ENCODE results near the gene ANO1.

ANO1 gene

GRCh38 chr11:70183483-70184176, 105.5 kb downstream of the ANO1 start:
- TF ChIP-seq RAD21 (IDR thresholded peaks at IDR 0.05; ENCODE audit: low read depth) (no peak), EP300 (IDR thresholded peaks at IDR 0.05; ENCODE audit: borderline replicate concordance) (no peak), EGR1 (IDR thresholded peaks at IDR 0.05) (no peak), NFIC (IDR thresholded peaks at IDR 0.05) (no peak), MAX (IDR thresholded peaks at IDR 0.05) (no peak), CEBPB (IDR thresholded peaks at IDR 0.05) (no peak)

- TF ChIP-seq USF1 (IDR thresholded peaks at IDR 0.05), result no peak
- TF ChIP-seq NFIC (IDR thresholded peaks at IDR 0.05), result no peak
- TF ChIP-seq TEAD4 (IDR thresholded peaks at IDR 0.05), result no peak
- TF ChIP-seq EGR1 (IDR thresholded peaks at IDR 0.05), result no peak
- no peak for TF ChIP-seq REST (IDR thresholded peaks at IDR 0.05; ENCODE audit: low read depth)
- no peak for TF ChIP-seq TCF12 (IDR thresholded peaks at IDR 0.05; ENCODE audit: low read depth)
- no peak for TF ChIP-seq MAX (IDR thresholded peaks at IDR 0.05)
- TF ChIP-seq EP300 (IDR thresholded peaks at IDR 0.05; ENCODE audit: borderline replicate concordance), result no peak
- TF ChIP-seq TAF1 (IDR thresholded peaks at IDR 0.05; ENCODE audit: low read depth), result no peak
These were observed 106.3 kb downstream of the ANO1 start for GRCh38 chr11:70184396-70184795.

GRCh38 chr11:70185348-70186055, 107.4 kb downstream of the ANO1 start:
- TF ChIP-seq USF1 (IDR thresholded peaks at IDR 0.05) (no peak), REST (IDR thresholded peaks at IDR 0.05; ENCODE audit: low read depth) (no peak), RAD21 (IDR thresholded peaks at IDR 0.05; ENCODE audit: low read depth) (no peak), MAX (IDR thresholded peaks at IDR 0.05) (no peak), TAF1 (IDR thresholded peaks at IDR 0.05; ENCODE audit: low read depth) (no peak)

- TF ChIP-seq FOXM1 (IDR thresholded peaks at IDR 0.05; ENCODE audit: borderline replicate concordance, low read depth) (no peak), CEBPB (IDR thresholded peaks at IDR 0.05) (no peak), YY1 (IDR thresholded peaks at IDR 0.05; ENCODE audit: low read depth) (no peak), REST (IDR thresholded peaks at IDR 0.05; ENCODE audit: low read depth) (no peak), USF1 (IDR thresholded peaks at IDR 0.05) (no peak), TEAD4 (IDR thresholded peaks at IDR 0.05) (no peak), RAD21 (IDR thresholded peaks at IDR 0.05; ENCODE audit: low read depth) (no peak), EGR1 (IDR thresholded peaks at IDR 0.05) (no peak), CREB1 (IDR thresholded peaks at IDR 0.05; ENCODE audit: low read depth) (no peak), NFIC (IDR thresholded peaks at IDR 0.05) (no peak), EP300 (IDR thresholded peaks at IDR 0.05; ENCODE audit: borderline replicate concordance) (no peak), ZBTB7A (IDR thresholded peaks at IDR 0.05; ENCODE audit: low read depth) (no peak), TCF12 (IDR thresholded peaks at IDR 0.05; ENCODE audit: low read depth) (no peak), MAX (IDR thresholded peaks at IDR 0.05) (no peak), TAF1 (IDR thresholded peaks at IDR 0.05; ENCODE audit: low read depth) (no peak)
These were observed 108.3 kb downstream of the ANO1 start for GRCh38 chr11:70186420-70186819.

Measured in Ishikawa (cell line).